Ishikawa (cell line): ENCODE results near the gene PCBP3.

Experiments
- CEBPB ChIP-seq: IDR thresholded peaks from 2 replicates; pipeline ENCODE4 v1.6.1; 2012
- CREB1 ChIP-seq: IDR thresholded peaks from 2 replicates; pipeline ENCODE4 v1.6.1; 2012; ENCODE audit warnings: low read depth
- EP300 ChIP-seq: IDR thresholded peaks from 2 replicates; pipeline ENCODE4 v1.6.1; 2012; ENCODE audit warnings: borderline replicate concordance
- NFIC ChIP-seq: IDR thresholded peaks from 2 replicates; pipeline ENCODE4 v1.6.1; 2012
- TAF1 ChIP-seq: IDR thresholded peaks from 2 replicates; pipeline ENCODE4 v1.6.1; 2012; ENCODE audit warnings: low read depth, mild to moderate bottlenecking
- TCF12 ChIP-seq: IDR thresholded peaks from 2 replicates; pipeline ENCODE4 v1.6.1; 2012; ENCODE audit warnings: low read depth
- ZBTB7A ChIP-seq: IDR thresholded peaks from 2 replicates; pipeline ENCODE4 v1.6.1; 2012; ENCODE audit warnings: low read depth
- TF ChIP-seq, protein P1 (sequence below): IDR thresholded peaks from 2 replicates; pipeline ENCODE4 v1.6.1; 2012; ENCODE audit warnings: low read depth, mild to moderate bottlenecking
- TF ChIP-seq, protein P2 (sequence below): IDR thresholded peaks from 2 replicates; pipeline ENCODE4 v1.6.1; 2012

GRCh38 chr21:45796003-45796402 lies 152.5 kb downstream of the PCBP3 start:
- TF ChIP-seq, protein P1, sequence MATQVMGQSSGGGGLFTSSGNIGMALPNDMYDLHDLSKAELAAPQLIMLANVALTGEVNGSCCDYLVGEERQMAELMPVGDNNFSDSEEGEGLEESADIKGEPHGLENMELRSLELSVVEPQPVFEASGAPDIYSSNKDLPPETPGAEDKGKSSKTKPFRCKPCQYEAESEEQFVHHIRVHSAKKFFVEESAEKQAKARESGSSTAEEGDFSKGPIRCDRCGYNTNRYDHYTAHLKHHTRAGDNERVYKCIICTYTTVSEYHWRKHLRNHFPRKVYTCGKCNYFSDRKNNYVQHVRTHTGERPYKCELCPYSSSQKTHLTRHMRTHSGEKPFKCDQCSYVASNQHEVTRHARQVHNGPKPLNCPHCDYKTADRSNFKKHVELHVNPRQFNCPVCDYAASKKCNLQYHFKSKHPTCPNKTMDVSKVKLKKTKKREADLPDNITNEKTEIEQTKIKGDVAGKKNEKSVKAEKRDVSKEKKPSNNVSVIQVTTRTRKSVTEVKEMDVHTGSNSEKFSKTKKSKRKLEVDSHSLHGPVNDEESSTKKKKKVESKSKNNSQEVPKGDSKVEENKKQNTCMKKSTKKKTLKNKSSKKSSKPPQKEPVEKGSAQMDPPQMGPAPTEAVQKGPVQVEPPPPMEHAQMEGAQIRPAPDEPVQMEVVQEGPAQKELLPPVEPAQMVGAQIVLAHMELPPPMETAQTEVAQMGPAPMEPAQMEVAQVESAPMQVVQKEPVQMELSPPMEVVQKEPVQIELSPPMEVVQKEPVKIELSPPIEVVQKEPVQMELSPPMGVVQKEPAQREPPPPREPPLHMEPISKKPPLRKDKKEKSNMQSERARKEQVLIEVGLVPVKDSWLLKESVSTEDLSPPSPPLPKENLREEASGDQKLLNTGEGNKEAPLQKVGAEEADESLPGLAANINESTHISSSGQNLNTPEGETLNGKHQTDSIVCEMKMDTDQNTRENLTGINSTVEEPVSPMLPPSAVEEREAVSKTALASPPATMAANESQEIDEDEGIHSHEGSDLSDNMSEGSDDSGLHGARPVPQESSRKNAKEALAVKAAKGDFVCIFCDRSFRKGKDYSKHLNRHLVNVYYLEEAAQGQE: no peak
- TF ChIP-seq TCF12 (no peak), EP300 (no peak), CEBPB (no peak), CREB1 (no peak), ZBTB7A (no peak), TAF1 (no peak), NFIC (no peak)
- TF ChIP-seq, protein P2, sequence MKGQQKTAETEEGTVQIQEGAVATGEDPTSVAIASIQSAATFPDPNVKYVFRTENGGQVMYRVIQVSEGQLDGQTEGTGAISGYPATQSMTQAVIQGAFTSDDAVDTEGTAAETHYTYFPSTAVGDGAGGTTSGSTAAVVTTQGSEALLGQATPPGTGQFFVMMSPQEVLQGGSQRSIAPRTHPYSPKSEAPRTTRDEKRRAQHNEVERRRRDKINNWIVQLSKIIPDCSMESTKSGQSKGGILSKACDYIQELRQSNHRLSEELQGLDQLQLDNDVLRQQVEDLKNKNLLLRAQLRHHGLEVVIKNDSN: no peak
